WTC11 (cell line): Measurements from ENCODE around the gene PXN.

Experiments
- ATF1 ChIP-seq: sonication (generic); formaldehyde crosslinking; IDR thresholded peaks from 2 replicates; pipeline ENCODE4 v1.8.1; 2023; ENCODE audit warnings: mild to moderate bottlenecking, moderate library complexity, missing genetic modification reagents
- ETV6 ChIP-seq: sonication (generic); formaldehyde crosslinking; IDR thresholded peaks from 2 replicates; pipeline ENCODE4 v1.8.1; 2022; ENCODE audit warnings: mild to moderate bottlenecking, missing genetic modification reagents
- FOXJ3 ChIP-seq: sonication (generic); formaldehyde crosslinking; IDR thresholded peaks from 2 replicates; pipeline ENCODE4 v1.9.0; 2021; ENCODE audit warnings: missing genetic modification reagents, mild to moderate bottlenecking, borderline replicate concordance
- GRHL2 ChIP-seq: fragments of 250-450 bp; sonication (Bioruptor Pico); IDR thresholded peaks from 2 replicates; pipeline ENCODE4 v1.8.0; 2022; ENCODE audit warnings: mild to moderate bottlenecking, moderate library complexity; ENCODE audit not compliant: insufficient replicate concordance, severe bottlenecking
- KAT7 ChIP-seq: sonication (generic); formaldehyde crosslinking; IDR thresholded peaks from 2 replicates; pipeline ENCODE4 v1.8.1; 2023; ENCODE audit warnings: missing genetic modification reagents, mild to moderate bottlenecking, borderline replicate concordance
- SP1 ChIP-seq: sonication (generic); formaldehyde crosslinking; conservative IDR thresholded peaks from 2 replicates; pipeline ENCODE4 v1.8.1; 2022; ENCODE audit warnings: missing genetic modification reagents
- TF ChIP-seq, protein P1 (sequence below): sonication (generic); formaldehyde crosslinking; IDR thresholded peaks from 2 replicates; pipeline ENCODE4 v1.8.0; 2022; ENCODE audit warnings: missing genetic modification reagents
- TF ChIP-seq, protein P2 (sequence below): fragments of 200-600 bp; IDR thresholded peaks from 2 replicates; pipeline ENCODE4 v1.8.0; 2022; ENCODE audit warnings: antibody characterized with exemption
- TF ChIP-seq, protein P3 (sequence below): sonication (generic); formaldehyde crosslinking; IDR thresholded peaks from 2 replicates; pipeline ENCODE4 v1.8.1; 2023; ENCODE audit warnings: mild to moderate bottlenecking, missing genetic modification reagents

DNA sequence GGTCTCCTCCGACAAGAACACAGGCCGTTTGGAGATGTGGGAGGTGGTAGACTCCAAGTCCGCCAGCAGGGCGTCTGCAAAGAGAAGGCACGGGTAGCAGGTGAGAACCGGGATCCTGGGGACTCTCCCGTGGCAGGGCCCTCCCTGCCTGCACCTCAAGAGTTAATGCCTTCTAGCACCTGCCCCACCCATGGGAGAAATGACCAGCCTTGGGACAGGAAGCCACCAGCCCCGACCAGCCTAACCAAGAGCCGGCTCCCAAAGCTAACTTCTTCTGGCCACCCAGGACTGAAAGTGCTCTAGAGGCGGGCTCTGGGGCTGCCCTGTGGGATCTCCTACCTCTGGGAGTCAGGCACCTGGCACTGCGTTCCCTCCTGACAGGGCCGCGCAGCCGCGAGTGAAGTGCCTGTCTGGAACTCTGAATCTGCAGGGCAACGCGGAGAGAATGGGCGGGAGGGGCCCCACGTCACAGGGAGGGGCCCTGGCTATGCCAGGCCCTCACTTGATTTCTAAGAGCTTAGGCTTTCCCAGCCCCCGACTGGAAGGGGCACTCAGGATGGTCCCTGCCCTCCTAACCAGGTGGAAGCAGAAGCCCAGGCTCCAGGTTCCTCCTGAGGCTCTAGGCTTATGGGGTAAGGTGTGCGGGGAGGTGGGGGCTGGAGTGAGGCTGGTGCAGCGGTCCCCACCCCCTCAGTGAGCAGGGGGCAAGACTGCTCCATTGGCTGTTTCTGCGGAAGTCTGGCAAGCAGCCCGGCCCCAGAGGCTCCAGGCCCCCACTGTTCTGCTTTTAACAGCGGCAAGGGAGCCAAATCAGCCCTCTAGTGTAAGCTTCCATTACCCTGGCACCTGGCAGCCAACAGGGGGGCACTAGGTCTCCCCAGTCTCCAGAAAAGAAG lies 41.0 kb downstream of the PXN start:
- TF ChIP-seq SP1 (CRISPR knock-in tag) (no peak), FOXJ3 (CRISPR knock-in tag) (no peak), ETV6 (CRISPR knock-in tag) (no peak), ATF1 (CRISPR knock-in tag) (no peak), KAT7 (CRISPR knock-in tag) (no peak), GRHL2 (CRISPR knock-in tag) (no peak)
- TF ChIP-seq, protein P1, sequence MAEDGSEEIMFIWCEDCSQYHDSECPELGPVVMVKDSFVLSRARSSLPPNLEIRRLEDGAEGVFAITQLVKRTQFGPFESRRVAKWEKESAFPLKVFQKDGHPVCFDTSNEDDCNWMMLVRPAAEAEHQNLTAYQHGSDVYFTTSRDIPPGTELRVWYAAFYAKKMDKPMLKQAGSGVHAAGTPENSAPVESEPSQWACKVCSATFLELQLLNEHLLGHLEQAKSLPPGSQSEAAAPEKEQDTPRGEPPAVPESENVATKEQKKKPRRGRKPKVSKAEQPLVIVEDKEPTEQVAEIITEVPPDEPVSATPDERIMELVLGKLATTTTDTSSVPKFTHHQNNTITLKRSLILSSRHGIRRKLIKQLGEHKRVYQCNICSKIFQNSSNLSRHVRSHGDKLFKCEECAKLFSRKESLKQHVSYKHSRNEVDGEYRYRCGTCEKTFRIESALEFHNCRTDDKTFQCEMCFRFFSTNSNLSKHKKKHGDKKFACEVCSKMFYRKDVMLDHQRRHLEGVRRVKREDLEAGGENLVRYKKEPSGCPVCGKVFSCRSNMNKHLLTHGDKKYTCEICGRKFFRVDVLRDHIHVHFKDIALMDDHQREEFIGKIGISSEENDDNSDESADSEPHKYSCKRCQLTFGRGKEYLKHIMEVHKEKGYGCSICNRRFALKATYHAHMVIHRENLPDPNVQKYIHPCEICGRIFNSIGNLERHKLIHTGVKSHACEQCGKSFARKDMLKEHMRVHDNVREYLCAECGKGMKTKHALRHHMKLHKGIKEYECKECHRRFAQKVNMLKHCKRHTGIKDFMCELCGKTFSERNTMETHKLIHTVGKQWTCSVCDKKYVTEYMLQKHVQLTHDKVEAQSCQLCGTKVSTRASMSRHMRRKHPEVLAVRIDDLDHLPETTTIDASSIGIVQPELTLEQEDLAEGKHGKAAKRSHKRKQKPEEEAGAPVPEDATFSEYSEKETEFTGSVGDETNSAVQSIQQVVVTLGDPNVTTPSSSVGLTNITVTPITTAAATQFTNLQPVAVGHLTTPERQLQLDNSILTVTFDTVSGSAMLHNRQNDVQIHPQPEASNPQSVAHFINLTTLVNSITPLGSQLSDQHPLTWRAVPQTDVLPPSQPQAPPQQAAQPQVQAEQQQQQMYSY (CRISPR knock-in tag), result no peak
- TF ChIP-seq, protein P2, sequence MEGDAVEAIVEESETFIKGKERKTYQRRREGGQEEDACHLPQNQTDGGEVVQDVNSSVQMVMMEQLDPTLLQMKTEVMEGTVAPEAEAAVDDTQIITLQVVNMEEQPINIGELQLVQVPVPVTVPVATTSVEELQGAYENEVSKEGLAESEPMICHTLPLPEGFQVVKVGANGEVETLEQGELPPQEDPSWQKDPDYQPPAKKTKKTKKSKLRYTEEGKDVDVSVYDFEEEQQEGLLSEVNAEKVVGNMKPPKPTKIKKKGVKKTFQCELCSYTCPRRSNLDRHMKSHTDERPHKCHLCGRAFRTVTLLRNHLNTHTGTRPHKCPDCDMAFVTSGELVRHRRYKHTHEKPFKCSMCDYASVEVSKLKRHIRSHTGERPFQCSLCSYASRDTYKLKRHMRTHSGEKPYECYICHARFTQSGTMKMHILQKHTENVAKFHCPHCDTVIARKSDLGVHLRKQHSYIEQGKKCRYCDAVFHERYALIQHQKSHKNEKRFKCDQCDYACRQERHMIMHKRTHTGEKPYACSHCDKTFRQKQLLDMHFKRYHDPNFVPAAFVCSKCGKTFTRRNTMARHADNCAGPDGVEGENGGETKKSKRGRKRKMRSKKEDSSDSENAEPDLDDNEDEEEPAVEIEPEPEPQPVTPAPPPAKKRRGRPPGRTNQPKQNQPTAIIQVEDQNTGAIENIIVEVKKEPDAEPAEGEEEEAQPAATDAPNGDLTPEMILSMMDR, result no peak
- TF ChIP-seq, protein P3, sequence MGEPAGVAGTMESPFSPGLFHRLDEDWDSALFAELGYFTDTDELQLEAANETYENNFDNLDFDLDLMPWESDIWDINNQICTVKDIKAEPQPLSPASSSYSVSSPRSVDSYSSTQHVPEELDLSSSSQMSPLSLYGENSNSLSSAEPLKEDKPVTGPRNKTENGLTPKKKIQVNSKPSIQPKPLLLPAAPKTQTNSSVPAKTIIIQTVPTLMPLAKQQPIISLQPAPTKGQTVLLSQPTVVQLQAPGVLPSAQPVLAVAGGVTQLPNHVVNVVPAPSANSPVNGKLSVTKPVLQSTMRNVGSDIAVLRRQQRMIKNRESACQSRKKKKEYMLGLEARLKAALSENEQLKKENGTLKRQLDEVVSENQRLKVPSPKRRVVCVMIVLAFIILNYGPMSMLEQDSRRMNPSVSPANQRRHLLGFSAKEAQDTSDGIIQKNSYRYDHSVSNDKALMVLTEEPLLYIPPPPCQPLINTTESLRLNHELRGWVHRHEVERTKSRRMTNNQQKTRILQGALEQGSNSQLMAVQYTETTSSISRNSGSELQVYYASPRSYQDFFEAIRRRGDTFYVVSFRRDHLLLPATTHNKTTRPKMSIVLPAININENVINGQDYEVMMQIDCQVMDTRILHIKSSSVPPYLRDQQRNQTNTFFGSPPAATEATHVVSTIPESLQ (CRISPR knock-in tag), result no peak
